ENCODE measurements around the gene HACD1.

The HACD1 gene, protein sequence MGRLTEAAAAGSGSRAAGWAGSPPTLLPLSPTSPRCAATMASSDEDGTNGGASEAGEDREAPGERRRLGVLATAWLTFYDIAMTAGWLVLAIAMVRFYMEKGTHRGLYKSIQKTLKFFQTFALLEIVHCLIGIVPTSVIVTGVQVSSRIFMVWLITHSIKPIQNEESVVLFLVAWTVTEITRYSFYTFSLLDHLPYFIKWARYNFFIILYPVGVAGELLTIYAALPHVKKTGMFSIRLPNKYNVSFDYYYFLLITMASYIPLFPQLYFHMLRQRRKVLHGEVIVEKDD

DNA sequence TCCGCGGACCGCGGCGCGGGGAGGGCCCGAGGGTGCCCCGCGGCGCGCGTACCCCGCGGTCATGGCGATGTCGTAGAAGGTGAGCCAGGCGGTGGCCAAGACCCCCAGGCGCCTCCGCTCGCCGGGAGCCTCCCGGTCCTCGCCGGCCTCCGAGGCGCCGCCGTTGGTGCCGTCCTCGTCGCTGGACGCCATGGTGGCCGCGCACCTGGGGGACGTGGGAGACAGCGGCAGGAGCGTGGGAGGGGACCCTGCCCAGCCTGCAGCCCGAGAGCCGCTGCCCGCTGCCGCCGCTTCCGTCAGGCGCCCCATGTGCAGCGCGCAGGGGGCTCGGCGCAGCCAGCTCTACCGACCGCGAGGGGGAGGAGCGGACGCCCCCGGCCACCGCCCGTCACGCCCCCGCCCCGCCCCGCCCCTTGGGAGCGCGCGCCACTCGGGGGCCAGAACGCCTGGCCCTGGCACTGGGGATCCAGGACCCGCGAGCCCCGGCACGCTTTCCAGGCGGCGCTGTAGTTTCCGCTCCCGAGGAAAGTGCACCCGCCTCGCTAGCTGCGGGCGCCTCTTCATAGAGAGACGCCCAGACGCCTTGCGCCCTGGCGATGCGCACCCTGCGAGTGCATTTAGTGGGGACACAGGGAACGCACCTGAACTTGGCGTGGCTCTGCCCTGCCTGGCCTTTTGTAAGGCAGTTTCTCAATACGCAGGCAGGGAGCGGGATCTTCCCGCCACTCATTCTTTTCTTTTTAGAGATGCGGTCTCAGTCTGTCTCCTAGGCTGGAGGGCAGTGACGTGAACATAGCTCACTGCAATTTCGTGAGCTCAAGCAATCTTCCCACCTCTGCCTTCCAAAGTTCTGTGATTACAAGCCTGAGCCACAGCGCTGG is at the start of gene HACD1:
HACD1 (minus strand) TSS at position 344 of the 881 bp plus-strand sequence; CDS start at position 309, 35 bp downstream.
- DNase-seq (ENCODE audit: low spot score) = peak; percentile 62

DNA sequence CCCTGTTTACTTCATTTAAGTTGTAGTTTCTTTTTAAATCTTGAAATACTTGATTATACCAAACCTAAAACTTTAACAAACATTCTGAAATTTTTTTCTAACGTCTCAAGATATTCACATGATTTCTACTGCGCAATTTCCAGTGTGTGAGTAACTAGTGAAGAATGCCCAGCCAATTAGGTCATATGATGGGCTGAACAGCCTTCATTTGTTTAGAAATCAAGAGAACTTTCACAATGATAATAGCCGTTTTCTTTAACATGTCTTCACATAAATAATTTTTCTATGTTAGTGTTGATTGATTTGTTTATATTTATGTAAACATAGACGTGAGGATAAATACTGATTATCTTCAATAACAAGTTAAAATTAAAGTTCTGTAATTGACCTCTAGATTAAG is 48.6 kb upstream of the HACD1 start:
- DNase-seq (ENCODE audit: low spot score) = peak; percentile 52

DNA sequence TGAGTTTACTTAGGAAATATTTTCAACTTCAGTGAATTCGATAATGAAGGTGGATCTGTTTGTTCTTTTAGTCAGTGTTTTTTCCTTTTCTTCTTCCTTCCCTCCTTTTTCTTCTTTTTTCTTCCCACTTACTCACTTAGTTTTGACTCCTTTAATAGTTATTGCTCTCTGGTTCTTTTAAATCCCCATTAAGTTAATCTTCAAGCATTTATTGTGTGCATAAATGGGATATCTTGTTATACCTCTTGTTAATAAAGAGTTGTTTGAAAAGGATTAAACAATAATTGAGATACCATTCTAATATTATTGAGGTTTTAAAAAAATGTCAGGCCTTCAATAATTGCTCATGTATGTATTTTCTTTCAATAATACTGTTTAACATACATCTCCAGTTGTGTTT is 46.3 kb upstream of the HACD1 start:
- DNase-seq (ENCODE audit: low spot score) = no peak

DNA sequence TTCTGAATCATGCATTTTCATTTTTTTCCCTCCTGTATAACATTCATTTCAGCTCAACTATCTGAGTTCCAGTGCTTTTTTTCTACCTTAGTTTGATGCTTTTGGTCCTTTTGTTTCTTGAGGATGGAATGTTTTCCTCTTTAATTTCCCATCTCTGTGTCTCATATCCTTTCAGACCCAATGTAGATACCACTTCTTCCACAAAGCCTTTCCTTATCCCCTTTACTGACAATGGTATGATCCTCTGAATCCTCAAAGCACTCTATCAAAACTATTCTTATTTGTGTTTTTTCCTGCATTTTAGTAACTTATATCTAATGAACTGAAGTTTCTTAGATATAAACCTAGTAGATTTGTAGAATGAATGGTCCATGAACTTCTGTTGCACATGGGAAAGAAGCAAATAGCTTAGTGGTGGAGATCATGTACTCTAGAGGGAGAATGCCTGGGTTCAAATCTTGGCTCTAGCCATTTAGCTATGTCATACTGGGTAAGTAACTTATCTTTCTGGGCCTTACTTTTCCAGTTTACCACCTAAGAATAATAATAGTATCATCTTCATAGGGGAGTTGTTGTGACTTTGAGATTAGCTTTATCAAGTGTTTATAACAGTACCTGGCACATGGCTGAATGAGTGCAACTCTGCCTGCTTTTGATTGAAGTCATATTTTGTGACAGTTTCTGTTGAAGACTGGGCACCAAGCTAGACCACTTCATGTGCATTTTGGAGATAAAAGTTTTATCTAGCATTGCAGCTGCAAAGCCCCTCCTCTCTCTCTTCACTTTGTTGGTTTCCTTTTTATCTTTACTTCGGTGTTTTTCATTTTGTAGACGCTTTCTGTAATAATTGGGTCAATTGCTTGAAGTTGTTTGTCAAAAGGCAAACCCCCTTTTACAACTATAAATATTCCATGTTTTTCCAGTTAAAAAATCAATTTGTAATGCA is 45.3 kb upstream of the HACD1 start:
- no peak for DNase-seq (ENCODE audit: low spot score)

DNA sequence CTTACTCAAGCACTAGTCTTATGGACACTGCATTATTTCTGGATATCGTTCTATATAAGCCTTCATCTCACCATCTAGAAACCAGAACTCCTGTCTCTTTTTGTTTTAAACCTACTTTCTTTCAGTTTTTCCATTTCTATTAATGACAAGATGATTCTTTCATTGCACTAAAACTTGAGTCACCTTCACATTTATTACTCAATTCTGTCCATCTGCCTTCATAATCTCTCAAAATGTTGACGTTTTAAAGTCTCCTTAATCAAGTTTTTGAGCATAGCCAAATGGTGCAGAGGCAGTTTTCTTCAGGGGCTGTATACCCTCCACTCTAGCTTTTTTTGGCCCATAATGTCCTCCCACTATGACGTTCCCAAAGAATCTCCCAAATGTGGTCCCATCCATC is 44.3 kb upstream of the HACD1 start:
- no peak for DNase-seq (ENCODE audit: low spot score)

DNA sequence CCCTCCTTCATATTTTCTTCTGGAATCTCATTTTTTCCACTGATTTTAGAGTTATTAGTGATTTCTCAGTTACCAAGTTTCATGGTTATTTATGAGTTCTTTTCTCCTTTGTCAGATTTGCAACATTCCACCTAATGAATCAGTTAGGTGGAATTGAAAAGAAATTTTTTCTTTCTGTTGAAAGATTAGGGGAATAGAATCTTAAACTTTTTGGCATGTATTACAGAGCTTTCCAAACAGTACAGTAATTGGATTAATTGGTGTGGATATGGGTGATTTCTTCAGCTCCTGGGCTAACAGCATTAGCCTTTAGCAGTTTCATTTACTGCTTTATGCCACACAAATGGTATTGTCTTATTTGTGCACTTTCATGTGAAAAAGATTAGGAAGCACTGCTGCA is 43.7 kb upstream of the HACD1 start:
- DNase-seq (ENCODE audit: low spot score) = no peak

DNA sequence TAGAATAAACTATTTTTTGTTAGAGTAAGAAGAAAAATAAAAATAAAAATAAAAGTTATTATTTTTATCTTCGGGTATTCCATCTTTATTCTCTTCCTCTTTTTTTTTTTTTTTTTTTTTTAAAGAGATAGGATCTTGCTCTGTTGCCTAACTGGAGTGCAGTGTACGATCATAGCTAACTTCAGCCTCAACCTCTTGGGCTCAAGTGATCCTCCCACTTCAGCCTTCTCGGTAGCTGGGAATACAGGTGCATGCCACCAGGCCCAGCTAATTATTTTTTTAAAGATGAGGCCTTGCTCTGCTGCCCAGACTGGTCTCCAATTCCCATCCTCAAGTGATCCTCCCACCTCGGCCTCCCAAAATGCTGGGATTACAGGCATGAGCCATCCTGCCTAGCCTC is 42.2 kb upstream of the HACD1 start:
- DNase-seq (ENCODE audit: low spot score) = no peak

DNA sequence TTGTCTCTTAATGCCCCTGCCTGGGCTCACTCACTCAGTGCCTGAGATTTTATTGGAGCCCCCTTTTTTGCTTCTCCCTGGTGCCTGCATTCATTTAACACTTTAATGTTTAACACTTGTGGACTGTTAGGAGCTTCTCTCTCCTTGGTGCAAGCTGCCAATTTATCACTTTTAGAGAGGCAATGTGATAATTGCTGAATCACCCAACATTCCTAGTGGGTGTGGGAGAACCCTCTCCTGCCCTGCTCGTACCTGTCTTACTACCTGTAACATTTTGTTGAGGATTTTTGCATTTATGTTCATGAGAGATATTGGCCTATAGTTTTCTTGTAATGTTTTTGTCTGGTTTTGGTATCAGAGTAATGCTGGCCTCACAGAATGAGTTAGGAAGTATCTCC is 39.9 kb upstream of the HACD1 start:
- DNase-seq (ENCODE audit: low spot score) = no peak

DNA sequence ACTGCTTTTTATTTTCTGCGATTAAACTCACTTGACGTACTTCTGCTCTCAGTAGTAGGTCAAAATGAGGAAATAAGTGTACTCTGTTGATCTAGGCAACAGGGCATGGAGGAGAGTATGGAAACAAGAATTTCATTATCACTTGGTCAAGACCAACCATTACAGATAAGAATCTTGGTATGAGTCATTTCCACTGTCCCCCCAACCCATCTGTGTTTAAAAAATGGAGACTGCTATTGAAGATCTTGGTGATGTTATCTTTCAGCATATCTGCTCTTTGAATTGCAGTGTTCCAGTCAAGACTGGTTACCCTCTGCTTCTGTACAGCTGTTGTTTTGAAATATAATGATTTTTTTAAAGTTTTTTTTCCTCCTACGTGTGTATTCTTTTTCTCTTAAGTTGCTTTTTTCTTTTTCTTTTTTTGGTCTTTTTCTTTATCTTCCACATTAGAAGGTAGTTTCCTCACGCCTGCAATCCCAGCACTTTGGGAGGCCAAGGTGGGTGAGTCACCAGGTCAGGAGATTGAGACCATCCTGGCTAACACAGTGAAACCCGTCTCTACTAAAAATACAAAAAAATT is 38.5 kb upstream of the HACD1 start:
- no peak for DNase-seq (ENCODE audit: low spot score)

DNA sequence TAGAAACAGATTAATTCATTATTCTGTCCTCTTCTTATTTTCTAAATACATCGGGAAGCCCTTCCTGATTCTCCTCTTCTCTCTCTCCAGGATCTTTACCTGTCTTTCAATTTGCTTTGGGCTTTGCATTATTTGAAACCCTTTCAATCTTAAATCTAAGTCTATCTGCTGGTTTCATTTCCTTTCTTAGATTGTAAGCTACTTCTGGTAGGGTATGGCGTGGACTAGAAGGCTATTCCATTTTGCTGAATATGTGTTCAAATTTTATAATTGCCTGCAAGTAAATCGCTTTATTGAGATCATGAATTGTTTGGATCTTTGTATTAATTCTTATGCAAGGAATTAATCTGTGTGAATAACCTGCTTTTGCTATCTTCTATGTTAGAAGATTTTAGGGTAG is 37.8 kb upstream of the HACD1 start:
- DNase-seq (ENCODE audit: low spot score) = no peak

DNA sequence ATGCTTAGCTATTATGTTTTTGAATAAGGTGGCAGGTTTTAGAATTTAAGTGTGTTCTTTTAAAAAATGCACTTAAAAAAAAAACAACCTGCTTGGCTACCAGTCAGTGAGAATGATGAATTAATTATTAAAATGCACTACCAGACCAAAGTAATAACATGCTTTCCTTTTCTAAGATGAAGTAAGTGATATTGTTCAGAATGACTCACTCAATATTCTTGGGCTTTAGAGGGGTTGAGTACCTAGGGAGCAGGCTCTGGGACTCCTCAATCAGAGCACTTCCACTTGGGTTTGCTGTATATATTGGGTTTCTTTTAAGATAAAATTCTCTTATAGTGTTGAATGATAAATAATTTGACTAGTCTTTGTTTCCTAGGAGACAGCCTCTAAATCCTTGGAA is 35.4 kb upstream of the HACD1 start:
- DNase-seq (ENCODE audit: low spot score) = no peak

DNA sequence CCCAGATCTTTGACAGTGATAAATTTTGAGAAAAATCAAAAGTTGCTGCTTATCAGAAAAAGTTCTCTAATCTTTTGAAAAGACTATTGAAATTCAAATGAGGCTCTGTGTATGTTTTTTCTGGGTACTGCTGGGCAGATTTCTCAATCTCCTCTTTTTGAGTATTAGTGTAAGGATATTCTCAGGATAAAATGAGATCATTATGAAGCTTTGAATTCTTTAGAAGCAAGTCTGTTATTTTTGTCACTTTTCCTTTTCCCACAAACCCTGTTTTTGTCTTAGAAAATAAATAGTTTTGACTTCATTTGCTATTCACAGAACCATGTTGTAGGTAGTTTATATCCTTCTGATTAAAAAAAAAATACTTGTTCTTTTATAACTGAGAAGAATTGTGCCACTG is 34.7 kb upstream of the HACD1 start:
- DNase-seq (ENCODE audit: low spot score) = no peak

DNA sequence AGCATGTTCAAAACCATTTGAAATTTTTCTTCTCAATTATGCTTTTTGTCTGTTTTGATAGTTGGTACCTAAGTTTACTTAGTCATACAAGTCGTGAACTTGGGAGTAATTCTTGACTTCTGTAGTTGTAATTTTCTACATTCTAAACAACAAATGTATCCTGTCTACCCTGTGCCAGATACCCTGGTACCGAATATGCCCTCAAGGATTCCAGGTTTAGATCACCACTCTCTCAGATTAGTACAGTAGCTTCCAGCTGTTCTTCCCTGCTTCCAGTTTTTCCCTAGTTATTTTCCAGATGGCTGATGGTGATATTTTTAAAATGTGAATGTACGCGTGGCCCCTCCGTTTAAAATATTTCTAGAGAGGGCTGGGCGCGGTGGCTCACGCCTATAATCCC is 33.2 kb upstream of the HACD1 start:
- no peak for DNase-seq (ENCODE audit: low spot score)

DNA sequence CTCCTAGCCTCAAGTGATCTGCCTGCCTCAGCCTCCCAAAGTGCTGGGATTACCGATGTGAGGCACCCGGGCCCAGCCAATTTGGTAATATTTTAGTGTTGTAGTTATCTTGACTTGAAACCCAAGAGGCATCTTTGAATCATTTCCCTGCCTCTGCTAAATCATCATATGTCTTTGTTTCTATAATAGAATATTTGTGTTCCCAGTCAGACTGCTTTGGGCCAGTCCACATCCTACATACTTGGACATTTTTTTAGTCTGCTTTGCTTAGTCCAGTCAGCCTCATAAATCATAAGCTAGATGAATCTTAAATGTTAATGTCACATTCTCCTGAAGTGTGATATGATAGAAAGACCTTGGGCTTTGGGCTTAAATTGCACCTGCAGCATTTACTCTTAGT is 32.7 kb upstream of the HACD1 start:
- no peak for DNase-seq (ENCODE audit: low spot score)

DNA sequence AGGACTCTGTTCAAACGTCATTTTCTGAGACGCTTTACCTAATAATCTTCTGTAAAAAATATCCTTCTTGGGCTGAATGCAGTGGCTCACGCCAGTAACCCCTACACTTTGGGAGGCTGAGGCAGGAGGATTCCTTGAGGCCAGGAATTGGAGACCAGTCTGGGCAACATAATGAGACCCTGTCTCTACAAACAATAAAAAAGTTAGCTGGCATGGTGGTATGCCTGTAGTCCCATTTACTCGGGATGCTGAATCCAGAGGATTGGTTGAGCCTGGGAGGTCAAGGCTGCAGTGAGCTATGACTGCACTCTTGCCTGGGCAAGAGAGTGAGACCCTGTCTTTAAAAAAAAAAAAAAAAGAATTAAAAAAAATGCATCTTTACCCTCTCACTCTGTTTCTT is 31.9 kb upstream of the HACD1 start:
- no peak for DNase-seq (ENCODE audit: low spot score)

DNA sequence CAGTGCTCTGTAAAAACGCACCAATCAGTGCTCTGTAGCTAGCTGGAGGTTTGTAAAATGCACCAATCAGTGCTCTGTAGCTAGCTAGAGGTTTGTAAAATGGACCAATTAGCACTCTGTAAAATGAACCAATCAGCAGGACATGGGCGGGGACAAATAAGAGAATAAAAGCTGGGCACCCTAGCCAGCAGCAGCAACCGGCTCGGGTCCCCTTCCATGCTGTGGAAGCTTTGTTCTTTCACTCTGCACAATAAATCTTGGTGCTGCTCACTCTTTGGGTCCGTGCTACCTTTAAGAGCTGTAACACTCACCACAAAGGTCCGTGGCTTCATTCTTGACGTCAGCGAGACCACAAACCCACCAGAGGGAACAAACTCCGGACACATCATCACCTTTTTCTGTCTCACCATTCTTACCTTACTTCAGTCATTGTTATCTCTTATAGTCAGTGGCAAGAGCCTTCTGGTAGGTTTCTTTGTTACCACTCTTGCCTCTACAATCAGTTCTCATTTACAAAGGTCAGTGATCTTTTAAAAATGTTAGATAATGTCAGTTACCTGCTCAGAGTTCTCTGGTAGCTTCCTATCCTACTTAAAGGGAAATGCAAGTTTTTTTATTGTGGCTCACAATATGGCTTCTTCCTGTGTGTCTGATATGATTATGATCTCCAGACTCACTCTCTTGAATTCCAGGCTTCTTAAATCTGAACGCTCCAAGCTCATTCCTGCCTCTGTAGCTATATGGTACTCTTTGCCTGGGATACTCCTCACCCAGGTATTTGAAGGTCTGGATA is 31.3 kb upstream of the HACD1 start:
- DNase-seq (ENCODE audit: low spot score) = no peak

DNA sequence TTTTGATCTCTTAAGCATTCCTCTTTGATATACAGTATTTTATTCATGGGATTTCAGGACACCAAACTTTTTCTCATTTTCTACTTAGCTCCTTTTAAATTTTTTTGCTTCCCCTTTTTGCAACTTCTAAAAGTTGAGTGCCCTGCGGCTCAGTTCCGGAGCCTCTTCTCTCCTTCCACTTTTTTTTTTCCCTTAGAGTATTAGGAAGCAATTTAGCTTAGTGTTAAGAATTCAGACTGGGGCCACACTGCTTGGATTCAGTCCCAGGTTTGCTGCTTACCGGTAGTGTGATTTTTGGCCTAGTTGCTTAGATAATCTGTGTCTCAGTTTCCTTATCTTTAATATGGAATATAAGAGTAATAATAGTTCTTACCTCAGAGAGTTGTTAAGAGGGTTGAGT is 30.2 kb upstream of the HACD1 start:
- DNase-seq (ENCODE audit: low spot score) = peak; percentile 14

DNA sequence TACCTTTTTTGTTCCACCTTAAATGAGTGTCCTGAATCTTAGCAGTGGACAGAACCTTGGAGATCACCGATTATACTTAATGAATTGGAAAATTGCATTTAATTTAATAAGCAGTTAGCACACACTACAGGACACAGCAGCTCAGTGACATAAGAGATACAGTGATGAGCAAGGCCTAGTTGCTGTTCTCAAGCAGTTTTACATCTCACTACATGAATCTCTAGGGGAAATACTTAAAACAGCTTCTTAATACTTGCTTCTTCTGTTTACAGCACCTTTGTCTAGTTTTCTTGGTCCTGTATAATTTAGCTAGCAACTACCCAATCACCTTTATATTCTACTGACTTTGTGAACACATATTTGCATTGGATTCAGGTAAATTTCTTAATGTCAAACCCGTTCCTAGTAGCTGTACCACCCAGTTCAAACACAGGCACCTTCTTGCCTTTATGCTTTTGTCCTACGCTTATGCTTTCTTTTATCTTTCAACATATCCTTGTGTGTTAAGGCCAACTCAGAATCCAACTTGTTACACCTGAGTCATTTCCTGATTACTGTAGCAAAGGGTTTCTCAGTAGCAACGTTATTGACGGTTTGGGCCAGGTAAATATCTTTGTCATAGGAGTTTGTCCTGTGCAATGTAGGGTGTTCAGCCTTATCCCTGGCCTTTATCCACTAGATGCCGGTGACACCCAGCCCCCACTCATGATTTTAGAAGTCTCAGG is 28.6 kb upstream of the HACD1 start:
- no peak for DNase-seq (ENCODE audit: low spot score)

DNA sequence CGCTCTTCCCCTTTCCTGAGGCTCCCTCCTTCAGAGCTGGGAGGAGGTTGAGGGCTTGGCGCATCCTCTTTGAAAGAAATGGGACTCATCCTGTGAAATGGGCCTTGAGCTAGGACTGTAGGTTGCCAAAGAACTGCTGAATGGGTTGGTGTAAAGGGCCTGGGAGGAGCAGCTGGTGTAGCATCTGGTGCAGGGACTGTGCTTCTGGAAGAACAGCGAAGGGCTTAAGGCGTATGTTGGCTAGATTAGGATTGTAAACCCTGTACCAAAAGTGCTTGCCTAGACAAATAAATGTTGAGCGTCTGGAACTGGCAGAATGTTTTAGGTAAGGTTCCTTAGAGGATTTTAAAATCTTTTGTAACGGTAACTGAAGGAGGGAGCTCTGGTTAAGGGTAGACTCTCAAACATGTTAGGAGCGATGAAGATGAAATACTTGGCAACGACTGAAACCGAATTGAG is 27.3 kb upstream of the HACD1 start:
- peak; percentile 60 for DNase-seq (ENCODE audit: low spot score)

DNA sequence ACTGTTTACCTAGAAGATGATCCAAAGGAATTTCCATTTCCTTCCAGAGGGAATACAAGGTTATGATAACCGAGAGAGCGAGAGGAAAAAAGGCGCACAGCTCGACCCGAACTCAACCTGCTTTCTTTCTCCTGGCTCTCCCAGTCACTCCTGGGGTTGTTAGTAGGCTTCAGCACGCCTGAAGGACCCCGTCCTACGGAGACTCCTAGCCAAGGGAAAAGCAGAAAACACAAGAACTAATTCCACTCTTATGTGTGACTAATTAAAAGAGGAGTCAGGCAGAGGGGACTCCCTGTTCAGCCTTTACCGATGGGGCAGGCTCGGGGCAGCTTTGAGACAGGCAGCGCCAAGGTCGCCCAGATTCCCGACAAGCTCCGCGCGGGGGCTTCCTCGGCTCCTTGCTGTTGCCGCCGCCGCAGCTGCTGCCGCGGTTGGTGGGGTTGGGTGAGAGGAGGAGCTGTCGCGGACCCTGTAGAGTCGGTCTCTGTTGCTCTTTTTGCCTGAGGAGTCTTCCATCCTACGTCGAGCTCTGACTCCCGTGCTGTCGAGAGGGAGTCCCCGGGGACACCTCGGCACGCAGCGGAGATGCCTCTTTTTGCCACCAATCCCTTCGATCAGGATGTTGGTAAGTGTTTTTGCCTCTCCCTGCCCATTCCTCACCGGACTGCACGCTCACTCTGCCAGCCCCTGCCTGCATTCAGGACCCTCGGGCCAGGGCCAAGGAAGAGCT is 26.7 kb upstream of the HACD1 start, which contains the start of gene STAM:
STAM (plus strand) TSS at position 397 of the 730 bp plus-strand sequence; CDS start at position 586, 189 bp downstream.
- peak; percentile 90 for DNase-seq (ENCODE audit: low spot score)
